ENCODE results near the gene CTSD. TPM values are rescaled to one million over a fixed set of nuclear protein-coding genes. Genes with fewer than 3 reads are reported as not detected.

CTSD gene
- total RNA-seq, 2 experiments from 2014 or later, result 140 to 154 TPM

- ChIA-PET CTCF (interaction anchor here (1.5 kb wide), 1 partner anchor 12 kb away, joined by 3 read pairs; no protein-coding TSS in a partner anchor), POLR2A (interaction anchor here (0.6 kb wide), 1 partner anchor 218 kb away, joined by 3 read pairs; no protein-coding TSS in a partner anchor)
- H3K4me3 Mint-ChIP-seq, result no peak overlapping the region
These were observed 28.7 kb upstream of the CTSD start for GRCh38 chr11:1792461-1792860.

GRCh38 chr11:1791912-1792311 is 28.2 kb upstream of the CTSD start:
- Mint-ChIP-seq H3K36me3 (ENCODE audit: low read depth) (no peaks in the 10 kb centered on the region), H3K9me3 (peaks cover 6% of the 10 kb centered on the region), H3K4me1 (peaks cover 13% of the 10 kb centered on the region), H3K4me3 (no peak overlapping the region), H3K27me3 (peaks cover 12% of the 10 kb centered on the region), H3K27ac (no peak overlapping the region)
- DNase-seq, result no peak
- CTCF ChIA-PET, result interaction anchor here (0.7 to 1.6 kb wide), 4 partner anchors 11 to 41 kb away, joined by 3 to 4 read pairs (median 3); no protein-coding TSS in a partner anchor
- POLR2A ChIA-PET, result no interaction called here

More at GRCh38 chr11:1792461-1792860, 28.7 kb upstream of the CTSD start:
- no peak for DNase-seq
- H3K27ac Mint-ChIP-seq, result no peak overlapping the region
- H3K4me1 Mint-ChIP-seq, result peaks cover 13% of the 10 kb centered on the region
- H3K27me3 Mint-ChIP-seq, result peaks cover 12% of the 10 kb centered on the region
- H3K36me3 Mint-ChIP-seq (ENCODE audit: low read depth), result no peaks in the 10 kb centered on the region
- H3K9me3 Mint-ChIP-seq, result peaks cover 6% of the 10 kb centered on the region

GRCh38 chr11:1786466-1786865 is 22.7 kb upstream of the CTSD start:
- no peak for DNase-seq
- Mint-ChIP-seq H3K27me3 (peaks cover 6% of the 10 kb centered on the region), H3K36me3 (ENCODE audit: low read depth) (no peaks in the 10 kb centered on the region), H3K4me1 (no peaks in the 10 kb centered on the region), H3K27ac (no peak overlapping the region), H3K4me3 (no peak overlapping the region), H3K9me3 (no peaks in the 10 kb centered on the region)
- ChIA-PET CTCF (interaction anchor here (0.8 kb wide), 1 partner anchor 93 kb away, joined by 3 read pairs; no protein-coding TSS in a partner anchor), POLR2A (no interaction called here)

DNA sequence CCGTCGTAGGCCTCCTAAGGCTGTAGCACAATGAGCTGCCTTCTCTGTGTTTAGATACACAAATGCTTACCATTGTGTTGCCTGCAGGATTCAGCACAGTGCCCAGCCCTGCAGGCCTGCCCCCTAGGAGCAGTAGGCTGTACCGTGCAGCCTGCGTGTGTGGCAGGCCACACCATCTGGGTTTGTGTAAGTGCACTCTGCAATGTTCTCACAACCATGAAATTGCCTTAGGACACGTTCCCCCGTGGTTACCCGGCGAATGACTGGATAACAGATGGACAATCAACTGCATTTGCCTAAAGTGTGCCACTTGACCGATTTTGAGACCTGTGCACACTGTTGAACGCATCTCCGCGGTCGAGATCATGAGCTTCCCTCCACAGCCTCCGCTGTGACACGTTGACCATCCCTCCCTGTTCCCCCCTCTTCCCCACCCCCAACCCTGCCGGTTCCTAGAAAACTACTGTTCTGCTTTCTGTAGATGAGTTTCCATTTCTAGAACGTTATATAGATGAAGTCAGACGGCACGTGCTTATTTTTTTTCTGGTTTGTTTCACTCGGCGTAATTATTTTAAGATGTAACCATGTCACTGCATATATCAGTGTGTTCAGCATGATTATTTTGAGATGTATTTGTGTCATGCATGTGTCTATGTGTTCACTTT is 22.2 kb upstream of the CTSD start:
- Mint-ChIP-seq H3K36me3 (ENCODE audit: low read depth) (no peaks in the 10 kb centered on the region), H3K4me1 (no peaks in the 10 kb centered on the region), H3K9me3 (no peaks in the 10 kb centered on the region), H3K4me3 (no peak overlapping the region), H3K27me3 (peaks cover 4% of the 10 kb centered on the region), H3K27ac (no peak overlapping the region)
- POLR2A ChIA-PET, result no interaction called here
- no peak for DNase-seq
- CTCF ChIA-PET, result interaction anchor here (0.6 to 1.0 kb wide), 4 partner anchors 22 to 1416 kb away, joined by 3 read pairs; no protein-coding TSS in a partner anchor

- H3K4me3 Mint-ChIP-seq, result no peak overlapping the region
These were observed 21.3 kb upstream of the CTSD start for GRCh38 chr11:1784761-1785650.

GRCh38 chr11:1783725-1784529 is 20.2 kb upstream of the CTSD start:
- no peaks in the 10 kb centered on the region for H3K4me1 Mint-ChIP-seq
- no peak overlapping the region for H3K27ac Mint-ChIP-seq
- POLR2A ChIA-PET, result no interaction called here
- CTCF ChIA-PET, result interaction anchor here (1.0 kb wide), 1 partner anchor 51 kb away, joined by 3 read pairs; no protein-coding TSS in a partner anchor
- no peaks in the 10 kb centered on the region for H3K36me3 Mint-ChIP-seq (ENCODE audit: low read depth)
- no peak overlapping the region for H3K4me3 Mint-ChIP-seq
- H3K9me3 Mint-ChIP-seq, result no peaks in the 10 kb centered on the region
- DNase-seq, result no peak
- H3K27me3 Mint-ChIP-seq, result no peaks in the 10 kb centered on the region

More at GRCh38 chr11:1784761-1785650, 21.3 kb upstream of the CTSD start:
- ChIA-PET CTCF (interaction anchor here (0.6 to 1.0 kb wide), 3 partner anchors 23 to 1417 kb away, joined by 3 read pairs; no protein-coding TSS in a partner anchor), POLR2A (no interaction called here)
- no peak for DNase-seq
- Mint-ChIP-seq H3K4me1 (no peaks in the 10 kb centered on the region), H3K9me3 (no peaks in the 10 kb centered on the region), H3K36me3 (ENCODE audit: low read depth) (no peaks in the 10 kb centered on the region), H3K27me3 (no peaks in the 10 kb centered on the region), H3K27ac (no peak overlapping the region)

- no peak overlapping the region for H3K4me3 Mint-ChIP-seq
- POLR2A ChIA-PET, result no interaction called here
- no peaks in the 10 kb centered on the region for H3K4me1 Mint-ChIP-seq
- no peaks in the 10 kb centered on the region for H3K36me3 Mint-ChIP-seq (ENCODE audit: low read depth)
- H3K27ac Mint-ChIP-seq, result no peak overlapping the region
- no peak for DNase-seq
- H3K27me3 Mint-ChIP-seq, result no peaks in the 10 kb centered on the region
- CTCF ChIA-PET, result interaction anchor here (0.8 to 1.0 kb wide), 2 partner anchors 50 kb away, joined by 3 read pairs; no protein-coding TSS in a partner anchor
- H3K9me3 Mint-ChIP-seq, result no peaks in the 10 kb centered on the region
These were observed 19.4 kb upstream of the CTSD start for GRCh38 chr11:1782831-1783724.

DNA sequence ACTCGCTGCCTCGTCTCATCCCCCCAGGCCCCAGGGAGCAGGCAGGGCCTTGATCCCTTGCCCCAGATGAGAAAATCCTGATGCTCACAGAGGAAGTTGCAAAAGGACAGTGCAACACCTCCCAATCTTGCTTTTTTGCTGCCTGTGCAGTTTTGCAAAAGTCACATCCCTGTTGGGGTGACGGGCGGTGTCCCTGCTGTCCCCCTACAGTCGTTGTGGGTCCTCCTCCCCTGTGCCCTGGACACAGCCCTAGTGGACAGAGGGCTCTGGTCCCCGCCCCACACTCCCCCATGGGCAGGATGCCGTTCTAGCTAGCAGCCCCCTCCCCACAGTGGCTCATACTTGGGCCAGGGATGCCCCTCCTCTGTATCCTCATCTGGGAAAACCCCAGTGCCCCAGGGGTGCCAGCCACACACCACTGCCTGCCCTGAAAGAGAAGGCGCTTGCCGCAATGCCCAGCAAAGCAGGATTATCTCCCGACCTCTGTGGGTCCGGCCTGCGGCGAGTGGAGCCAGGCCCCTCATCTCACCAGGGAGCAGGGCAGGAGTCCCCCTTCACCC is 18.4 kb upstream of the CTSD start:
- no peak overlapping the region for H3K27ac Mint-ChIP-seq
- DNase-seq, result no peak

DNA sequence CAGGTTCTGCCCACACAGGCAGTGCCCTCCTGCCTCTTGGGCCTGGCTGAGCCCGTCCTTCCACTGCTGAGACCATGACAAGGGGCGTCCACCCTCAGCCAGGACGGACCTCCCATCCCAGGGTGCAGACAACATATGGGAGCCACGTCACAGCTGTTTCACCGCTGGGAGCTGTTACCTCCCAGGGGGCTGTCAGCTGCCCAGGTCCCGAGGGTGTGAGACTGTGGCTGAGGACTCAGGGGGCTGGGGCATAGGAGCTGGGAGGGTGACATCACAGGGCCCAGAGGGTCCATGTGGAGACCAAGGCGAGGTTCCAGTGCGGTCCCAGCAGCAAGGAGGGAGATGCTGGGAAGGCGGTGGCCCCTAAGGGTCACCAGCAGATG is 17.9 kb upstream of the CTSD start:
- Mint-ChIP-seq H3K36me3 (ENCODE audit: low read depth) (no peaks in the 10 kb centered on the region), H3K9me3 (no peaks in the 10 kb centered on the region), H3K4me3 (no peak overlapping the region), H3K27me3 (peaks cover 3% of the 10 kb centered on the region), H3K4me1 (no peaks in the 10 kb centered on the region), H3K27ac (no peak overlapping the region)
- ChIA-PET POLR2A (no interaction called here), CTCF (interaction anchor here (1.1 kb wide), 1 partner anchor 24 kb away, joined by 3 read pairs; no protein-coding TSS in a partner anchor)
- DNase-seq, result no peak

More for the DNA sequence above, 18.4 kb upstream of the CTSD start:
- CTCF ChIA-PET, result interaction anchor here (0.8 to 1.1 kb wide), 2 partner anchors 24 to 51 kb away, joined by 3 read pairs; no protein-coding TSS in a partner anchor
- POLR2A ChIA-PET, result no interaction called here
- H3K27me3 Mint-ChIP-seq, result no peaks in the 10 kb centered on the region
- H3K36me3 Mint-ChIP-seq (ENCODE audit: low read depth), result no peaks in the 10 kb centered on the region
- H3K4me1 Mint-ChIP-seq, result no peaks in the 10 kb centered on the region
- no peaks in the 10 kb centered on the region for H3K9me3 Mint-ChIP-seq
- H3K4me3 Mint-ChIP-seq, result no peak overlapping the region

DNA sequence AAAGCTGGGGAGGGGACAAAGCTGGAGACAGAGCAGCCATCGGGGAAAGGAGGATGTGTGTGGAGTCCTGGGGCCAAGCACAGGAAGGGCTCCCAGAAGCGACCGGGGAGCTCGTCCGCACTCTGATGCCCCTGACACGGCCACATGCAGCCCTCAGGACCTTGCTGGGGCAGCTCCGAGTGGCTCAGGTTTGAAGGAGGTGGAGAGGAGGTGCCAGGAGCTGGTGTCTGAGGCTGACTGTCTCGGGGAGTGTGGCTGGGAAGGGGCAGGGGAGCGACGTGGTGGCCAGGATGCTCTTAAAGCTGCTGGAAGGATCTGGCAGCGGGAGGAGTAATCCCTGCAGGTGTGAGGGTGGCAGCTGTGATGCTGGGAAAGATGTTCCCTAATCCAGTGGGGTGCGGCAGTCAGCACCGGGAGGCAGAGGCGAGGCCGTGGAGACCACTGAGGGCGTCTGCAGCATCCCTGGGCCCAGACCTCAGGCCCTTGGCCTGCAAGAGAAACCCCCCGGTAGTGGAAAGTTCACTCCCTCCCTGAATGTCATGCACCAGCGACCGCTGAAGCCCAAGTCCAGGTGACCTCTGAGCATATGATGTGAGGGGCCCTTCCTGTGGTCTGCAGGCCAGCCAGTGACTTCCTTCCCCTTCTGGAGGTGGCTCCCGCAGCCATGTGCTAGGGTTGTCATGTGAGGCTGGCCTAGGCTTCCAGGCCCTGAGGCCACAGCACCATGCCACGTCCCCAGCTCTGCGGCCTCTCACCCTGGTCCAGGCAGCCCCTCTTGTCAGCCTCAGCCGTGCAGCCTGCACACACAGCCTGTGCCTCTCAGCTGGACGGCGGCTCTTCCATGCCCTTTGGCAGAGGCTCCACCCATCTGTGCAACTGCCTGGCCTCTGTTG is 17.2 kb upstream of the CTSD start:
- Mint-ChIP-seq H3K4me1 (no peaks in the 10 kb centered on the region), H3K9me3 (no peaks in the 10 kb centered on the region), H3K27me3 (peaks cover 3% of the 10 kb centered on the region), H3K4me3 (no peak overlapping the region), H3K27ac (no peak overlapping the region), H3K36me3 (ENCODE audit: low read depth) (no peaks in the 10 kb centered on the region)
- POLR2A ChIA-PET, result no interaction called here
- no peak for DNase-seq
- CTCF ChIA-PET, result interaction anchor here (1.0 to 1.1 kb wide), 4 partner anchors 8 to 35 kb away, joined by 3 read pairs; no protein-coding TSS in a partner anchor
